Right kidney (tissue), 1 donor: ENCODE measurements around the gene GJC2.

ENCODE experiments used
- DNase-seq: peaks from one replicate; pipeline ENCODE4 v3.0.0-alpha.2; 2016

Gene GJC2

GRCh38 chr1:228158151-228159007 lies 8.6 kb downstream of the GJC2 start:
- peak; percentile 70 for DNase-seq

GRCh38 chr1:228159008-228159665 lies 9.4 kb downstream of the GJC2 start:
- DNase-seq, result no peak

- DNase-seq, result no peak
These were observed 10.6 kb downstream of the GJC2 start for GRCh38 chr1:228160201-228160761.

GRCh38 chr1:228161362-228161761 lies 11.6 kb downstream of the GJC2 start:
- no peak for DNase-seq

- no peak for DNase-seq
These were observed 12.1 kb downstream of the GJC2 start for GRCh38 chr1:228161866-228162265.

- no peak for DNase-seq
These were observed 12.7 kb downstream of the GJC2 start for GRCh38 chr1:228162286-228163006.

- no peak for DNase-seq
These were observed 13.4 kb downstream of the GJC2 start for GRCh38 chr1:228163007-228163753.

- DNase-seq, result no peak
These were observed 14.2 kb downstream of the GJC2 start for GRCh38 chr1:228163776-228164519.

- DNase-seq, result no peak
These were observed 15.0 kb downstream of the GJC2 start for GRCh38 chr1:228164561-228165371.

GRCh38 chr1:228165372-228166169 lies 15.8 kb downstream of the GJC2 start, which contains the start of gene IBA57:
IBA57 (plus strand) TSS chr1:228165804; CDS start chr1:228165817, 13 bp downstream.
- DNase-seq, result peak; percentile 97

GRCh38 chr1:228166170-228166936 lies 16.6 kb downstream of the GJC2 start:
- peak; percentile 75 for DNase-seq

GRCh38 chr1:228168563-228169270 lies 19.0 kb downstream of the GJC2 start:
- DNase-seq, result no peak

GRCh38 chr1:228169345-228169744 lies 19.6 kb downstream of the GJC2 start:
- no peak for DNase-seq

GRCh38 chr1:228170666-228171065 lies 20.9 kb downstream of the GJC2 start:
- no peak for DNase-seq

- no peak for DNase-seq
These were observed 21.6 kb downstream of the GJC2 start for GRCh38 chr1:228171221-228171891.

- DNase-seq, result no peak
These were observed 23.1 kb downstream of the GJC2 start for GRCh38 chr1:228172591-228173527.
